ENCODE results near the gene RNU6-1.
A peak's percentile ranks its signal among the peaks of the same experiment; 100 is the strongest.

Gene RNU6-1

GRCh38 chr15:67869701-67870100 lies 29.9 kb upstream of the RNU6-1 start:
- H3K27me3 Mint-ChIP-seq (ENCODE audit: low read depth), result peaks cover 45% of the 10 kb centered on the region
- DNase-seq (ENCODE audit: low spot score), result no peak
- H3K27ac Mint-ChIP-seq, result no peak overlapping the region
- no peak overlapping the region for H3K4me3 Mint-ChIP-seq
- no peaks in the 10 kb centered on the region for H3K36me3 Mint-ChIP-seq (ENCODE audit: low read depth)
- H3K9me3 Mint-ChIP-seq, result peaks cover 19% of the 10 kb centered on the region
- H3K4me1 Mint-ChIP-seq (ENCODE audit: low read depth), result no peaks in the 10 kb centered on the region

GRCh38 chr15:67865766-67866165 lies 25.9 kb upstream of the RNU6-1 start:
- H3K27me3 Mint-ChIP-seq (ENCODE audit: low read depth), result peaks cover 25% of the 10 kb centered on the region
- H3K27ac Mint-ChIP-seq, result no peak overlapping the region
- no peak for DNase-seq (ENCODE audit: low spot score)
- H3K4me1 Mint-ChIP-seq (ENCODE audit: low read depth), result peaks cover 4% of the 10 kb centered on the region
- no peak overlapping the region for H3K4me3 Mint-ChIP-seq
- peaks cover 5% of the 10 kb centered on the region for H3K9me3 Mint-ChIP-seq
- H3K36me3 Mint-ChIP-seq (ENCODE audit: low read depth), result no peaks in the 10 kb centered on the region

- Mint-ChIP-seq H3K4me3 (no peak overlapping the region), H3K27me3 (ENCODE audit: low read depth) (peaks cover 24% of the 10 kb centered on the region), H3K27ac (no peak overlapping the region), H3K36me3 (ENCODE audit: low read depth) (no peaks in the 10 kb centered on the region), H3K4me1 (ENCODE audit: low read depth) (peaks cover 4% of the 10 kb centered on the region), H3K9me3 (peaks cover 5% of the 10 kb centered on the region)
- no peak for DNase-seq (ENCODE audit: low spot score)
Observed at GRCh38 chr15:67865331-67865730, 25.5 kb upstream of the RNU6-1 start.

- Mint-ChIP-seq H3K27me3 (ENCODE audit: low read depth) (peaks cover 19% of the 10 kb centered on the region), H3K27ac (no peak overlapping the region), H3K36me3 (ENCODE audit: low read depth) (no peaks in the 10 kb centered on the region), H3K9me3 (no peaks in the 10 kb centered on the region), H3K4me1 (ENCODE audit: low read depth) (peaks cover 4% of the 10 kb centered on the region), H3K4me3 (peak overlapping the region; percentile 61)
- peak; percentile 62 for DNase-seq (ENCODE audit: low spot score)
Observed at GRCh38 chr15:67863442-67863987, 23.7 kb upstream of the RNU6-1 start.

GRCh38 chr15:67862750-67863441 lies 23.1 kb upstream of the RNU6-1 start:
- Mint-ChIP-seq H3K4me1 (ENCODE audit: low read depth) (peaks cover 4% of the 10 kb centered on the region), H3K9me3 (no peaks in the 10 kb centered on the region), H3K27ac (no peak overlapping the region), H3K27me3 (ENCODE audit: low read depth) (peaks cover 19% of the 10 kb centered on the region), H3K4me3 (no peak overlapping the region), H3K36me3 (ENCODE audit: low read depth) (no peaks in the 10 kb centered on the region)
- no peak for DNase-seq (ENCODE audit: low spot score)

GRCh38 chr15:67861983-67862382 lies 22.1 kb upstream of the RNU6-1 start:
- H3K36me3 Mint-ChIP-seq (ENCODE audit: low read depth), result no peaks in the 10 kb centered on the region

GRCh38 chr15:67859331-67859946 lies 19.6 kb upstream of the RNU6-1 start:
- Mint-ChIP-seq H3K27ac (no peak overlapping the region), H3K4me3 (no peak overlapping the region), H3K36me3 (ENCODE audit: low read depth) (no peaks in the 10 kb centered on the region), H3K27me3 (ENCODE audit: low read depth) (peaks cover 4% of the 10 kb centered on the region), H3K4me1 (ENCODE audit: low read depth) (peaks cover 4% of the 10 kb centered on the region), H3K9me3 (no peaks in the 10 kb centered on the region)
- no peak for DNase-seq (ENCODE audit: low spot score)

More at GRCh38 chr15:67861983-67862382, 22.1 kb upstream of the RNU6-1 start:
- no peak overlapping the region for H3K4me3 Mint-ChIP-seq
- DNase-seq (ENCODE audit: low spot score), result no peak
- peaks cover 16% of the 10 kb centered on the region for H3K27me3 Mint-ChIP-seq (ENCODE audit: low read depth)
- no peaks in the 10 kb centered on the region for H3K9me3 Mint-ChIP-seq
- H3K27ac Mint-ChIP-seq, result no peak overlapping the region
- peaks cover 4% of the 10 kb centered on the region for H3K4me1 Mint-ChIP-seq (ENCODE audit: low read depth)

GRCh38 chr15:67857220-67857619 lies 17.4 kb upstream of the RNU6-1 start:
- H3K9me3 Mint-ChIP-seq, result no peaks in the 10 kb centered on the region
- H3K4me3 Mint-ChIP-seq, result no peak overlapping the region
- DNase-seq (ENCODE audit: low spot score), result no peak
- no peaks in the 10 kb centered on the region for H3K4me1 Mint-ChIP-seq (ENCODE audit: low read depth)
- H3K27me3 Mint-ChIP-seq (ENCODE audit: low read depth), result no peaks in the 10 kb centered on the region
- H3K27ac Mint-ChIP-seq, result no peak overlapping the region
- no peaks in the 10 kb centered on the region for H3K36me3 Mint-ChIP-seq (ENCODE audit: low read depth)

GRCh38 chr15:67855842-67856241 lies 16.0 kb upstream of the RNU6-1 start:
- Mint-ChIP-seq H3K9me3 (no peaks in the 10 kb centered on the region), H3K27ac (no peak overlapping the region), H3K4me1 (ENCODE audit: low read depth) (no peaks in the 10 kb centered on the region), H3K36me3 (ENCODE audit: low read depth) (no peaks in the 10 kb centered on the region), H3K4me3 (no peak overlapping the region), H3K27me3 (ENCODE audit: low read depth) (no peaks in the 10 kb centered on the region)
- DNase-seq (ENCODE audit: low spot score), result no peak

- no peak overlapping the region for H3K4me3 Mint-ChIP-seq
- H3K36me3 Mint-ChIP-seq (ENCODE audit: low read depth), result no peaks in the 10 kb centered on the region
- H3K27me3 Mint-ChIP-seq (ENCODE audit: low read depth), result no peaks in the 10 kb centered on the region
- H3K27ac Mint-ChIP-seq, result no peak overlapping the region
- no peak for DNase-seq (ENCODE audit: low spot score)
- no peaks in the 10 kb centered on the region for H3K9me3 Mint-ChIP-seq
- no peaks in the 10 kb centered on the region for H3K4me1 Mint-ChIP-seq (ENCODE audit: low read depth)
Observed at GRCh38 chr15:67854358-67854757, 14.5 kb upstream of the RNU6-1 start.

GRCh38 chr15:67853454-67853853 lies 13.6 kb upstream of the RNU6-1 start:
- no peak for DNase-seq (ENCODE audit: low spot score)
- Mint-ChIP-seq H3K4me3 (no peak overlapping the region), H3K27ac (no peak overlapping the region), H3K36me3 (ENCODE audit: low read depth) (no peaks in the 10 kb centered on the region), H3K27me3 (ENCODE audit: low read depth) (no peaks in the 10 kb centered on the region), H3K9me3 (no peaks in the 10 kb centered on the region), H3K4me1 (ENCODE audit: low read depth) (no peaks in the 10 kb centered on the region)

- DNase-seq (ENCODE audit: low spot score), result no peak
- H3K36me3 Mint-ChIP-seq (ENCODE audit: low read depth), result no peaks in the 10 kb centered on the region
- no peak overlapping the region for H3K27ac Mint-ChIP-seq
- H3K27me3 Mint-ChIP-seq (ENCODE audit: low read depth), result no peaks in the 10 kb centered on the region
- H3K4me3 Mint-ChIP-seq, result no peak overlapping the region
- no peaks in the 10 kb centered on the region for H3K4me1 Mint-ChIP-seq (ENCODE audit: low read depth)
- H3K9me3 Mint-ChIP-seq, result no peaks in the 10 kb centered on the region
Observed at GRCh38 chr15:67852418-67852817, 12.6 kb upstream of the RNU6-1 start.

GRCh38 chr15:67850994-67851571 lies 11.2 kb upstream of the RNU6-1 start:
- no peaks in the 10 kb centered on the region for H3K36me3 Mint-ChIP-seq (ENCODE audit: low read depth)
- no peaks in the 10 kb centered on the region for H3K27me3 Mint-ChIP-seq (ENCODE audit: low read depth)
- H3K9me3 Mint-ChIP-seq, result no peaks in the 10 kb centered on the region
- no peaks in the 10 kb centered on the region for H3K4me1 Mint-ChIP-seq (ENCODE audit: low read depth)
- no peak overlapping the region for H3K27ac Mint-ChIP-seq
- DNase-seq (ENCODE audit: low spot score), result no peak
- H3K4me3 Mint-ChIP-seq, result no peak overlapping the region

- no peak overlapping the region for H3K27ac Mint-ChIP-seq
- no peaks in the 10 kb centered on the region for H3K4me1 Mint-ChIP-seq (ENCODE audit: low read depth)
- no peaks in the 10 kb centered on the region for H3K36me3 Mint-ChIP-seq (ENCODE audit: low read depth)
- no peaks in the 10 kb centered on the region for H3K9me3 Mint-ChIP-seq
- DNase-seq (ENCODE audit: low spot score), result no peak
- H3K27me3 Mint-ChIP-seq (ENCODE audit: low read depth), result no peaks in the 10 kb centered on the region
- no peak overlapping the region for H3K4me3 Mint-ChIP-seq
Observed at GRCh38 chr15:67850336-67850735, 10.5 kb upstream of the RNU6-1 start.
